ENCODE data around the gene PIM1. TPM values are rescaled to one million over a fixed set of nuclear protein-coding genes. Genes with fewer than 3 reads are reported as not detected.

Gene PIM1
- total RNA-seq, 2 experiments from 2014 or later = 24.7 to 31.4 TPM

GRCh38 chr6:37207903-37208456 is 38.0 kb downstream of the PIM1 start:
- DNase-seq (ENCODE audit: low spot score) = peak; percentile 81
- TF ChIP-seq CTCF (conservative IDR thresholded peaks at IDR 0.05; ENCODE audit: low read length) = peak; percentile 88
- no peak for TF ChIP-seq EZH2phosphoT487 (IDR thresholded peaks at IDR 0.05; ENCODE audit: borderline replicate concordance, low read depth, low read length)
- no peak overlapping the region for H3K4me3 ChIP-seq (ENCODE audit: low read depth, low read length, poor library complexity, severe bottlenecking)
- no peak overlapping the region for H2AFZ ChIP-seq (ENCODE audit: low read length)
- POLR2A ChIA-PET = interaction anchor here (1.3 kb wide), 1 partner anchor 32 kb away, joined by 3 read pairs; no protein-coding TSS in a partner anchor
- no peaks in the 10 kb centered on the region for H3K9me3 ChIP-seq (ENCODE audit: low read length)
- H3K79me2 ChIP-seq (ENCODE audit: insufficient read depth, low read depth, low read length) = no peaks in the 10 kb centered on the region
- intact Hi-C loops (cut with micrococcal nuclease; ENCODE audit: unreplicated experiment) = loop anchor here (1.0 to 5.0 kb wide), 2 partner anchors 36 to 441 kb away; no protein-coding TSS in a partner anchor
- no peak overlapping the region for H3K4me2 ChIP-seq (ENCODE audit: low read length)
- no peaks in the 10 kb centered on the region for H4K20me1 ChIP-seq (ENCODE audit: insufficient read depth, low read length)
- H3K36me3 ChIP-seq (ENCODE audit: insufficient read depth, low read length) = no peaks in the 10 kb centered on the region
- H3K27ac ChIP-seq (ENCODE audit: low read depth, low read length, poor library complexity, severe bottlenecking) = no peak overlapping the region
- CTCF ChIA-PET (ENCODE audit: unreplicated experiment) = interaction anchor here (0.6 kb wide), 1 partner anchor 32 kb away, joined by 7 read pairs; no protein-coding TSS in a partner anchor
- H3K9me2 ChIP-seq (ENCODE audit: insufficient read depth, low read length) = no peaks in the 10 kb centered on the region
- no peaks in the 10 kb centered on the region for H3K4me1 ChIP-seq (ENCODE audit: insufficient read depth, low read length, poor library complexity, severe bottlenecking)
- no TSS peak for BruUV-seq (replicated peaks)

- Histone ChIP-seq H2AFZ (ENCODE audit: low read length) (no peak overlapping the region), H3K36me3 (ENCODE audit: insufficient read depth, low read length) (no peaks in the 10 kb centered on the region), H3K4me3 (ENCODE audit: low read depth, low read length, poor library complexity, severe bottlenecking) (no peak overlapping the region), H3K79me2 (ENCODE audit: insufficient read depth, low read depth, low read length) (no peaks in the 10 kb centered on the region), H4K20me1 (ENCODE audit: insufficient read depth, low read length) (no peaks in the 10 kb centered on the region), H3K27ac (ENCODE audit: low read depth, low read length, poor library complexity, severe bottlenecking) (no peak overlapping the region), H3K9me3 (ENCODE audit: low read length) (no peaks in the 10 kb centered on the region), H3K9me2 (ENCODE audit: insufficient read depth, low read length) (no peaks in the 10 kb centered on the region), H3K4me2 (ENCODE audit: low read length) (no peak overlapping the region), H3K4me1 (ENCODE audit: insufficient read depth, low read length, poor library complexity, severe bottlenecking) (no peaks in the 10 kb centered on the region)
- ChIA-PET CTCF (ENCODE audit: unreplicated experiment) (interaction anchor here (0.7 to 1.1 kb wide), 2 partner anchors 10 to 191 kb away, joined by 3 to 4 read pairs; no protein-coding TSS in a partner anchor), POLR2A (no interaction called here)
- intact Hi-C loops (cut with micrococcal nuclease; ENCODE audit: unreplicated experiment) = loop anchor here (1.0 to 5.0 kb wide), 2 partner anchors 36 to 441 kb away; no protein-coding TSS in a partner anchor
- TF ChIP-seq CTCF (conservative IDR thresholded peaks at IDR 0.05; ENCODE audit: low read length) = no peak
- no peak for TF ChIP-seq EZH2phosphoT487 (IDR thresholded peaks at IDR 0.05; ENCODE audit: borderline replicate concordance, low read depth, low read length)
- DNase-seq (ENCODE audit: low spot score) = no peak
- no TSS peak for BruUV-seq (replicated peaks)
These were observed 38.8 kb downstream of the PIM1 start for GRCh38 chr6:37208793-37209192.
